ENCODE results near the gene CLEC16A. TPM values are rescaled to one million over a fixed set of nuclear protein-coding genes. Genes with fewer than 3 reads are reported as not detected.

CLEC16A gene
- total RNA-seq, 4 donors from 2014 or later: 24.5 to 33.0 (median 29.3) TPM

GRCh38 chr16:10937068-10937859 lies 7.1 kb upstream of the CLEC16A start:
- ATAC-seq (peak in 1 of 2 donors; percentile 34), DNase-seq (peak in 1 of 2 donors; percentile 61)
- Histone ChIP-seq H3K27ac (peak overlapping the region; percentile 91 to 96 (median 94)), H3K27me3 (no peaks in the 10 kb centered on the region), H3K36me3 (no peaks in the 10 kb centered on the region), H3K9me3 (no peaks in the 10 kb centered on the region), H3K4me1 (peaks cover 81 to 87% of the 10 kb centered on the region in 2 donors), H3K4me3 (peak overlapping the region; percentile 29 to 47 (median 38))
- no peak for TF ChIP-seq POLR2A (IDR thresholded peaks at IDR 0.05)
- TF ChIP-seq, protein P1, sequence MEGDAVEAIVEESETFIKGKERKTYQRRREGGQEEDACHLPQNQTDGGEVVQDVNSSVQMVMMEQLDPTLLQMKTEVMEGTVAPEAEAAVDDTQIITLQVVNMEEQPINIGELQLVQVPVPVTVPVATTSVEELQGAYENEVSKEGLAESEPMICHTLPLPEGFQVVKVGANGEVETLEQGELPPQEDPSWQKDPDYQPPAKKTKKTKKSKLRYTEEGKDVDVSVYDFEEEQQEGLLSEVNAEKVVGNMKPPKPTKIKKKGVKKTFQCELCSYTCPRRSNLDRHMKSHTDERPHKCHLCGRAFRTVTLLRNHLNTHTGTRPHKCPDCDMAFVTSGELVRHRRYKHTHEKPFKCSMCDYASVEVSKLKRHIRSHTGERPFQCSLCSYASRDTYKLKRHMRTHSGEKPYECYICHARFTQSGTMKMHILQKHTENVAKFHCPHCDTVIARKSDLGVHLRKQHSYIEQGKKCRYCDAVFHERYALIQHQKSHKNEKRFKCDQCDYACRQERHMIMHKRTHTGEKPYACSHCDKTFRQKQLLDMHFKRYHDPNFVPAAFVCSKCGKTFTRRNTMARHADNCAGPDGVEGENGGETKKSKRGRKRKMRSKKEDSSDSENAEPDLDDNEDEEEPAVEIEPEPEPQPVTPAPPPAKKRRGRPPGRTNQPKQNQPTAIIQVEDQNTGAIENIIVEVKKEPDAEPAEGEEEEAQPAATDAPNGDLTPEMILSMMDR (IDR thresholded peaks at IDR 0.05 in 4 of 5, conservative IDR thresholded peaks at IDR 0.05 in 1 of 5): peak in 2 of 5 experiments; percentile 16 to 18
- in situ Hi-C loops (cut with MboI; ENCODE audit: low sequenced_read_pairs in 4 of 4) (no loop called here), intact Hi-C loops (cut with DNase I; ENCODE audit: low total_unique reads) (no loop called here)

GRCh38 chr16:10938321-10938720 lies 6.0 kb upstream of the CLEC16A start:
- in situ Hi-C loops (cut with MboI; ENCODE audit: low sequenced_read_pairs in 4 of 4) (no loop called here), intact Hi-C loops (cut with DNase I; ENCODE audit: low total_unique reads) (loop anchor here (2.0 kb wide), 1 partner anchor 16 kb away; no protein-coding TSS in a partner anchor)
- ATAC-seq (peak; percentile 40 to 43), DNase-seq (peak in 1 of 2 donors; percentile 73)
- Histone ChIP-seq H3K4me3 (peak overlapping the region; percentile 13 to 73 (median 42)), H3K27ac (peak overlapping the region; percentile 91 to 96 (median 94)), H3K4me1 (peaks cover 85 to 89% of the 10 kb centered on the region in 2 donors), H3K27me3 (no peaks in the 10 kb centered on the region), H3K9me3 (no peaks in the 10 kb centered on the region), H3K36me3 (no peaks in the 10 kb centered on the region)
- TF ChIP-seq, protein P1 (IDR thresholded peaks at IDR 0.05 in 4 of 5, conservative IDR thresholded peaks at IDR 0.05 in 1 of 5): no peak
- peak; percentile 31 to 43 for TF ChIP-seq POLR2A (IDR thresholded peaks at IDR 0.05)

GRCh38 chr16:10938796-10939648 lies 5.3 kb upstream of the CLEC16A start:
- intact Hi-C loops (cut with DNase I; ENCODE audit: low total_unique reads) (loop anchor here (2.0 kb wide), 1 partner anchor 16 kb away; no protein-coding TSS in a partner anchor), in situ Hi-C loops (cut with MboI; ENCODE audit: low sequenced_read_pairs in 4 of 4) (no loop called here)
- no peak for DNase-seq

DNA sequence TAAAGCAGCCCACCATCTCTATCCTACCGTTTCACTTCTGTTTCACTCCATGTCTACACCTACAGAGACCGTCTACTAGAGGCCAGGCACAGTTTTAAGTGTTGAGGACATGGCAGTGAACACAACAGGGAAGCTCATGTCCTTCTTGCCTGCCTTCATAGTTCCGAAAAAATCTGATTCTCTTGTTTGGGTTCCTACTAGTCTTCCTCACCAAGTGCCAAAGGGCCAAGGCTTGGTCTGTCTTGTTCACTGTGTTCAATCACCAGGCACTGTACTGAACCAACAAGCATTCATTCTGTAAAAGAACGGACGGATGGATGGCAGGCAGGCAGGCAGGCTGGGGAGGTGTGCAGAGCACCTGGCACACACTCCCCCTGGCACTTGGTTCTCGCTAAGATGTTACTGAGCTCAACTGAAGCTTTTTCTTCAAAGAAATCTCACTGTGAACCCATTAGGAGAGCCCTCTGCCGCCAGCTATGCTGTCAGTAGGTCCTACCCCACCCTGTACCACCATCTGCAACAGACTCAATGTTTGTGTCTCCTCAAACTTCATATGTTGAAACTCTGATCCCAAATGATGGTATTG lies 4.6 kb upstream of the CLEC16A start:
- H3K4me3 ChIP-seq: peak overlapping the region; percentile 70 to 82 (median 74)
- H3K36me3 ChIP-seq: no peaks in the 10 kb centered on the region
- in situ Hi-C loops (cut with MboI; ENCODE audit: low sequenced_read_pairs in 4 of 4) (no loop called here), intact Hi-C loops (cut with DNase I; ENCODE audit: low total_unique reads) (loop anchor here (2.0 to 10.0 kb wide), 7 partner anchors 17 to 975 kb away; partner anchors contain the start of genes GSPT1 and RMI2)
- DNase-seq (no peak), ATAC-seq (no peak)
- H3K27me3 ChIP-seq: no peaks in the 10 kb centered on the region
- peaks cover 79 to 81% of the 10 kb centered on the region in 2 donors for H3K4me1 ChIP-seq
- no peak for TF ChIP-seq POLR2A (IDR thresholded peaks at IDR 0.05)
- H3K27ac ChIP-seq: peak overlapping the region; percentile 91 to 96 (median 94)
- H3K9me3 ChIP-seq: no peaks in the 10 kb centered on the region

More at GRCh38 chr16:10938796-10939648, 5.3 kb upstream of the CLEC16A start:
- ATAC-seq: no peak
- H3K27ac ChIP-seq: peak overlapping the region; percentile 91 to 96 (median 94)
- H3K27me3 ChIP-seq: no peaks in the 10 kb centered on the region
- H3K9me3 ChIP-seq: no peaks in the 10 kb centered on the region
- H3K36me3 ChIP-seq: no peaks in the 10 kb centered on the region
- no peak for TF ChIP-seq POLR2A (IDR thresholded peaks at IDR 0.05)
- TF ChIP-seq, protein P1 (IDR thresholded peaks at IDR 0.05 in 4 of 5, conservative IDR thresholded peaks at IDR 0.05 in 1 of 5): no peak
- peak overlapping the region; percentile 70 to 82 (median 74) for H3K4me3 ChIP-seq
- peaks cover 85 to 89% of the 10 kb centered on the region in 2 donors for H3K4me1 ChIP-seq
